RWPE2 (cell line): ENCODE measurements around the gene COPZ1.

Experiments used
- ATAC-seq: fragments of 200-7000 bp; cut with Tn5 transposase; 3 replicates; pipeline ENCODE4 v1.9.1; 2021; ENCODE audit warnings: low read depth
- DNase-seq: peaks from one replicate; pipeline ENCODE4 v3.0.0-alpha.2; 2020; ENCODE audit warnings: low spot score
- H3K27ac ChIP-seq: fragments of 450-650 bp; 2 replicates; pipeline ENCODE4 v1.5.1; 2017; ENCODE audit warnings: mild to moderate bottlenecking; ENCODE audit not compliant: poor library complexity, severe bottlenecking
- H3K27me3 ChIP-seq: fragments of 250-450 bp; sonication (Bioruptor Pico); 2 replicates; pipeline ENCODE4 v1.5.1; 2021; ENCODE audit warnings: mild to moderate bottlenecking, moderate library complexity; ENCODE audit not compliant: insufficient read depth, poor library complexity, severe bottlenecking
- H3K36me3 ChIP-seq: fragments of 250-450 bp; sonication (Bioruptor Pico); 2 replicates; pipeline ENCODE4 v1.5.1; 2020; ENCODE audit warnings: low read depth, mild to moderate bottlenecking, moderate library complexity
- H3K4me1 ChIP-seq: fragments of 250-450 bp; sonication (Bioruptor Pico); 2 replicates; pipeline ENCODE4 v1.5.1; 2021; ENCODE audit warnings: mild to moderate bottlenecking, moderate library complexity; ENCODE audit not compliant: insufficient read depth, poor library complexity, severe bottlenecking
- H3K4me3 ChIP-seq: fragments of 250-450 bp; sonication (Bioruptor Pico); 2 replicates; pipeline ENCODE4 v1.5.1; 2021; ENCODE audit warnings: mild to moderate bottlenecking, moderate library complexity; ENCODE audit not compliant: severe bottlenecking
- H3K9me3 ChIP-seq: fragments of 250-450 bp; sonication (Bioruptor Pico); 2 replicates; pipeline ENCODE4 v1.5.1; 2021; ENCODE audit warnings: mild to moderate bottlenecking, moderate library complexity; ENCODE audit not compliant: severe bottlenecking
- CTCF ChIP-seq: fragments of 450-650 bp; IDR thresholded peaks from one replicate; pipeline ENCODE4 v1.5.1; 2017; ENCODE audit warnings: mild to moderate bottlenecking, moderate library complexity; ENCODE audit not compliant: poor library complexity, severe bottlenecking

The COPZ1 gene

GRCh38 chr12:54301428-54302048, 23.4 kb upstream of the COPZ1 start:
- H3K27ac ChIP-seq: no peak overlapping the region
- H3K4me3 ChIP-seq: no peak overlapping the region
- no peak for TF ChIP-seq CTCF

DNA sequence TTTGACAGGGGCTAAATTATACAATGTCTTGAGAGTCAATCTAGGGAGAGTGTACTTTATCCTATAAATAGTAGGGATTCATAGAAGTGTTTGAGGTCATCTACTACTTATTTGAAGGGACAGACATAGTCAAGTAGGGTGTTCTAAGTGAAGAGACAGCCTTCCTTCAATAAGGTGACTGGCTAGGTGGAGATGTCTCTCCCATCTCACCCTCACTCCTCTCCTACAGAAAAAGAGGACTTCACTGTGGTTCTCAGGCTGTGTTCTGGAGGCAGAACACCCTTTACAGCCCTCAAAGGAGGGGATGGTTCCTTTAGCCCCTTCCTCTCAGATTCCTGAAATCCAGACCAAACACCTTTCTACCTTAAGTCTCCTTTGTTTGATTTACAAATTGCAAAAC, 21.3 kb upstream of the COPZ1 start:
- Histone ChIP-seq H3K4me3 (no peak overlapping the region), H3K4me1 (peaks cover 24% of the 10 kb centered on the region), H3K27ac (no peak overlapping the region), H3K36me3 (no peaks in the 10 kb centered on the region), H3K27me3 (no peaks in the 10 kb centered on the region), H3K9me3 (no peaks in the 10 kb centered on the region)
- TF ChIP-seq CTCF: no peak
- no peak for ATAC-seq
- no peak for DNase-seq

More at GRCh38 chr12:54301428-54302048, 23.4 kb upstream of the COPZ1 start:
- DNase-seq (no peak), ATAC-seq (no peak)
- Histone ChIP-seq H3K27me3 (no peaks in the 10 kb centered on the region), H3K36me3 (no peaks in the 10 kb centered on the region), H3K4me1 (peaks cover 26% of the 10 kb centered on the region), H3K9me3 (no peaks in the 10 kb centered on the region)

- DNase-seq: peak; percentile 78
- H3K27ac ChIP-seq: no peak overlapping the region
- H3K4me3 ChIP-seq: no peak overlapping the region
- no peaks in the 10 kb centered on the region for H3K27me3 ChIP-seq
- no peak for TF ChIP-seq CTCF
- no peaks in the 10 kb centered on the region for H3K9me3 ChIP-seq
- H3K4me1 ChIP-seq: peaks cover 24% of the 10 kb centered on the region
- peak; percentile 60 for ATAC-seq
- no peaks in the 10 kb centered on the region for H3K36me3 ChIP-seq
Observed at GRCh38 chr12:54304187-54304810, 20.6 kb upstream of the COPZ1 start.

DNA sequence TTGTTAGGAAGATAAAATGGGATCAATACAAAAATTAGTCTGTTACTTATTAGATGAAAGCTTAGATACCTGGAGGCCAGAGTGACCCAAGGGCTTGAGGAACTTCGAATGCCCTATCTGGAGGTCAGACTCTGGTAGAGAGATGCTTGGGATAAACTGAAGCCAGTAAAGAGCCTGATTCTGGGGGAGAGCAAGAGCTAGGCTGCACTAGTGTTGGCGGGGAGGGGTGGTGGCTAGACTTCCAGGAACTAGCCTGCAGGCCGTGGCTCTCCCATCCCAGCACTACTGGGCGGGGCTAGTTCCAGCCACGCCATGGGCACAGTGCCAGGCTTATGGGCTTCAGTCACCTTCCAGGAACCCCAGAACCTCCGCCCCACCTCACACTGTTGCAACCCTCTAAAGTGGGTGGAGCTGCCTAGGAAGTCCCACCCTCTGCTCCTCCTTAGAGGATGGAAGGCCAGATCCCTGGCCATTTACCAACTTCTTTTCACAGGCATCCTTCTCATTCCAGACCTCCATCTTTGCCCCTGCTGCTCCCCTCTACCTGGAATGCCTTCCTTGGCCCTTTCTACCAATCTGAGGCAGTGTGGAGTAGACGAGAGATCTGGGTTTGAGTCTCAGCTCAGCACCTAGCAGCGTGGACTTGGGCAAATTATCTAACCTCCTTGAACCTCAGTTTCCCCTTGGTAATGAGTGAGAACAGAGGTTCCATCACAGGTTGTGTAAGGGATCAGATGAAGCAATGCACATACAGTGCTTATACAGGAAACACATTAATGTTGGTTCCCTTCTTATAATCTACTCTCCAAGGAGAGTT, 17.8 kb upstream of the COPZ1 start:
- ATAC-seq: peak; percentile 88
- peaks cover 10% of the 10 kb centered on the region for H3K4me1 ChIP-seq
- peak; percentile 95 for DNase-seq
- TF ChIP-seq CTCF: no peak
- no peaks in the 10 kb centered on the region for H3K36me3 ChIP-seq
- no peaks in the 10 kb centered on the region for H3K27me3 ChIP-seq
- no peak overlapping the region for H3K4me3 ChIP-seq
- H3K27ac ChIP-seq: no peak overlapping the region
- H3K9me3 ChIP-seq: no peaks in the 10 kb centered on the region
